ENCODE results near the gene FHIP2A. TPM values are rescaled to one million over a fixed set of nuclear protein-coding genes. Genes with fewer than 3 reads are reported as not detected.
"Not testable (repeated sequence)": the region's sequence is repeated elsewhere in the genome, so short reads cannot be mapped to it uniquely, and the experiment has no call there.

Gene FHIP2A
- total RNA-seq, 1 donor from 2014 or later: 31.7 TPM

DNA sequence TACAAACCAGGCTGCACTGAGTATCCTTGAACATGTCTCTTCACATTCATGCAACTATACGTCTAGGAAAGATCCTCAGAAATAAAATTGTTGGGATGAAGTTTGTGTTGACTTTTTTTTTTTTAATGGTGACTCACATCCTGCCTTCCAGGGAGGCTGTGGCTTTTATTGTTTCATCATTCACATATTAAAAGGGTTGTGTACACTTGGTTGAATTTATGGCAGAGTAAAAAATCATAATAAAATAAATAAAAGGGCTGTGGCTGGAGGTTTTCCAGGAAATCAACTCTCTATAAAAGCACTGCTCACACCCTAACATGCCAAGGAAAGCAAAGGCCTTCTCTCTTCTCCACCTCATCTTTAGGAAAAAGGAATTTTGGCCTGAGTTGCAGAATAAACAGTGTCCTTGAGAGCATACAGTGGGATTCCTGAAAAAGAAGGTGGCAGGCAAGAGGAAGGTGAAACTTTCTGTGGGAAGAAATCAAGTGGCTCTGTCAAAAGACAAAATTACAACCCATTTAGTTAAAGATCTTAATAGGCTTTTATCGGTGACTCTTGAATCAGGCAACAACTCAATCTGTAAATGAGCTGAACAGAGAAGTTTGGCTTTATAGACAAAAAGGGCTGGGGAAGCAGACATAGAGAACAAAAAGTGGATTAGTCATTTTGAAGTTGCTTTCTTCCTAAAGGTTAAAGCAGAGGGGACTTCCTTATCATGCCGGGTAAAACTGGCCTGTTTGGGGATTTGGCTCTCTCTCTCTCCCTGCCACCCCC, 41.6 kb upstream of the FHIP2A start:
- TF ChIP-seq CTCF (IDR thresholded peaks at IDR 0.05; ENCODE audit: partially characterized antibody, unreplicated experiment): no peak
- Mint-ChIP-seq H3K9me3 (ENCODE audit: unreplicated experiment) (no peaks in the 10 kb centered on the region), H3K27ac (ENCODE audit: unreplicated experiment) (no peak overlapping the region), H3K27me3 (ENCODE audit: unreplicated experiment) (no peaks in the 10 kb centered on the region), H3K4me1 (ENCODE audit: low read depth, unreplicated experiment) (peaks cover 2% of the 10 kb centered on the region), H3K4me3 (ENCODE audit: unreplicated experiment) (no peak overlapping the region), H3K36me3 (ENCODE audit: unreplicated experiment) (no peaks in the 10 kb centered on the region)
- no peak for DNase-seq

DNA sequence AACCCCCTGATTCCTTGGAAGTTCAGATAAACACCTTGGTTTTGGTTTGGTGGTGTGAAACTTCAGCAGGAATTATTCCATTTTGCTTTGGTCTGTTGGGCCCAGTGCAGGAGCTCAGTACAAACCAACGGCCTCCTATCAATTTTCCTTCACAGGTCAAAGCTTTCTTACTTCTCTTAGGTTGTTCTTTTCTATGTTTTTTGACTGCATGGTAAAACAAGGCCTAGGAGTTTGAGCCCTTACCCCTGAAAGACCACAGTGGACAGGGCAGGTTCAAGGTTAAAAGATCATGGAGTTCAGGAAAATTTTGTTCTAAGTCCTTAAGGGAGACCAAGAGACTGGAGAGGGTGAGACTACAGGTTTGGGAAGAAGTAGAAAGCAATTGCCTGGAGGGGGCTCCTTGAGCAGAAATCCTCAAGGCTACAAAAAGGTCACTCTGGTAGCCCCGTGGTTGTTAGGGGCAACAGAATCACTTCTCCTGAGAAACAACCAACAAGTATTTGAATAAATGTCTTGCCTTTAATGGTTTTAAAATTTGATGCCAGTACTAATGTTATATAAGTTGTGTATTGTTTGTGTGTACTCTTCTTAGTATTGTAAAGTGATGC, 40.9 kb upstream of the FHIP2A start:
- Mint-ChIP-seq H3K36me3 (ENCODE audit: unreplicated experiment) (no peaks in the 10 kb centered on the region), H3K4me1 (ENCODE audit: low read depth, unreplicated experiment) (peaks cover 2% of the 10 kb centered on the region), H3K4me3 (ENCODE audit: unreplicated experiment) (no peak overlapping the region), H3K27me3 (ENCODE audit: unreplicated experiment) (no peaks in the 10 kb centered on the region), H3K9me3 (ENCODE audit: unreplicated experiment) (no peaks in the 10 kb centered on the region), H3K27ac (ENCODE audit: unreplicated experiment) (no peak overlapping the region)
- TF ChIP-seq CTCF (IDR thresholded peaks at IDR 0.05; ENCODE audit: partially characterized antibody, unreplicated experiment): no peak
- DNase-seq: no peak

- DNase-seq: no peak
- no peak for TF ChIP-seq CTCF (IDR thresholded peaks at IDR 0.05; ENCODE audit: partially characterized antibody, unreplicated experiment)
- no peak overlapping the region for H3K27ac Mint-ChIP-seq (ENCODE audit: unreplicated experiment)
- H3K27me3 Mint-ChIP-seq (ENCODE audit: unreplicated experiment): no peaks in the 10 kb centered on the region
- H3K9me3 Mint-ChIP-seq (ENCODE audit: unreplicated experiment): no peaks in the 10 kb centered on the region
- no peaks in the 10 kb centered on the region for H3K36me3 Mint-ChIP-seq (ENCODE audit: unreplicated experiment)
- H3K4me1 Mint-ChIP-seq (ENCODE audit: low read depth, unreplicated experiment): peaks cover 1% of the 10 kb centered on the region
- no peak overlapping the region for H3K4me3 Mint-ChIP-seq (ENCODE audit: unreplicated experiment)
These were observed 38.9 kb upstream of the FHIP2A start for GRCh38 chr10:114782666-114783065.

- no peak for TF ChIP-seq CTCF (IDR thresholded peaks at IDR 0.05; ENCODE audit: partially characterized antibody, unreplicated experiment)
- no peak overlapping the region for H3K27ac Mint-ChIP-seq (ENCODE audit: unreplicated experiment)
- no peaks in the 10 kb centered on the region for H3K36me3 Mint-ChIP-seq (ENCODE audit: unreplicated experiment)
- no peak for DNase-seq
- H3K4me1 Mint-ChIP-seq (ENCODE audit: low read depth, unreplicated experiment): no peaks in the 10 kb centered on the region
- H3K9me3 Mint-ChIP-seq (ENCODE audit: unreplicated experiment): no peaks in the 10 kb centered on the region
- H3K4me3 Mint-ChIP-seq (ENCODE audit: unreplicated experiment): no peak overlapping the region
- no peaks in the 10 kb centered on the region for H3K27me3 Mint-ChIP-seq (ENCODE audit: unreplicated experiment)
These were observed 37.9 kb upstream of the FHIP2A start for GRCh38 chr10:114783686-114784085.

DNA sequence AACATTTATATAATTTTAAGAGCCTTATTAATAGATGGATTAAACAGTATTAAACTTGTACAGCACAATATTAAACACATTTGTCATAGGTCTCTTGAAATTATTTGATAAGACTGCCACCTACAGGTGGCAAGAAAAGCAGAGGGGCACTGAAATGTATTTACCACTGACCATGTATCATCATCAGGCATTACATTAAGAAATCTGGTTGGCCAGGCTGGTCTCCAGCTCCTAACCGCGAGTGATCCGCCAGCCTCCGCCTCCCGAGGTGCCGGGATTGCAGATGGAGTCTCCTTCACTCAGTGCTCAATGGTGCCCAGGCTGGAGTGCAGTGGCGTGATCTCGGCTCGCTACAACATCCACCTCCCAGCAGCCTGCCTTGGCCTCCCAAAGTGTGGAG, 35.1 kb upstream of the FHIP2A start:
- H3K27me3 Mint-ChIP-seq (ENCODE audit: unreplicated experiment); DNase-seq; H3K4me1 Mint-ChIP-seq (ENCODE audit: low read depth, unreplicated experiment); H3K4me3 Mint-ChIP-seq (ENCODE audit: unreplicated experiment); H3K9me3 Mint-ChIP-seq (ENCODE audit: unreplicated experiment); H3K36me3 Mint-ChIP-seq (ENCODE audit: unreplicated experiment); H3K27ac Mint-ChIP-seq (ENCODE audit: unreplicated experiment): not testable (repeated sequence)
- peak; percentile 50 for TF ChIP-seq CTCF (IDR thresholded peaks at IDR 0.05; ENCODE audit: partially characterized antibody, unreplicated experiment)

GRCh38 chr10:114787131-114787530, 34.4 kb upstream of the FHIP2A start:
- not testable (repeated sequence) for H3K27me3 Mint-ChIP-seq (ENCODE audit: unreplicated experiment); H3K4me1 Mint-ChIP-seq (ENCODE audit: low read depth, unreplicated experiment); DNase-seq; H3K4me3 Mint-ChIP-seq (ENCODE audit: unreplicated experiment); H3K27ac Mint-ChIP-seq (ENCODE audit: unreplicated experiment); H3K36me3 Mint-ChIP-seq (ENCODE audit: unreplicated experiment); H3K9me3 Mint-ChIP-seq (ENCODE audit: unreplicated experiment)
